Tibial nerve (tissue), 4 donors: ENCODE results near the gene METRNL. TPM values are rescaled to one million over a fixed set of nuclear protein-coding genes. Genes with fewer than 3 reads are reported as not detected.
"Not testable (repeated sequence)": the region's sequence is repeated elsewhere in the genome, so short reads cannot be mapped to it uniquely, and the experiment has no call there.

Experiments used
- DNase-seq, 2 donors: peaks; one replicate each; pipeline ENCODE4 v3.0.0-alpha.2; 2019; ENCODE audit warnings: low spot score in 2 of 2
- H3K27ac ChIP-seq, 4 donors: fragments of 200-600 bp; sonication (generic) in 3 of 4; one replicate each; pipeline ENCODE4 v1.5.1; 2017 to 2019; ENCODE audit warnings: mild to moderate bottlenecking in 1 of 4
- H3K27me3 ChIP-seq, 2 donors: fragments of 200-600 bp; sonication (generic) in 1 of 2; one replicate each; pipeline versions ENCODE4 v1.5.1 to v1.6.0; 2017 to 2019
- H3K36me3 ChIP-seq, 3 donors: fragments of 200-600 bp; sonication (generic); one replicate each; pipeline ENCODE4 v1.5.1; 2018 to 2019
- H3K4me1 ChIP-seq, 4 donors: fragments of 200-600 bp; sonication (generic) in 3 of 4; one replicate each; pipeline ENCODE4 v1.5.1; 2017 to 2019
- H3K4me3 ChIP-seq, 4 donors: fragments of 200-600 bp; sonication (generic) in 3 of 4; one replicate each; pipeline ENCODE4 v1.5.1; 2017 to 2019; ENCODE audit warnings: mild to moderate bottlenecking in 1 of 4, moderate library complexity in 1 of 4
- H3K9me3 ChIP-seq, 4 donors: fragments of 200-600 bp; sonication (generic) in 3 of 4; one replicate each; pipeline ENCODE4 v1.5.1; 2017 to 2019
- CTCF ChIP-seq, 5 experiments: fragments of 200-600 bp in 3 of 5; fragments of 450-650 bp in 2 of 5; sonication (generic) in 3 of 5; IDR thresholded peaks; one replicate each; pipeline ENCODE4 v1.5.1; 2016 to 2019; ENCODE audit warnings: antibody characterized with exemption in 5 of 5, mild to moderate bottlenecking in 3 of 5, moderate library complexity in 2 of 5
- EP300 ChIP-seq, 2 donors: sonication (generic); formaldehyde crosslinking; IDR thresholded peaks; one replicate each; pipeline ENCODE4 v1.6.1; 2017; ENCODE audit warnings: antibody characterized with exemption in 2 of 2, mild to moderate bottlenecking in 1 of 2
- POLR2A ChIP-seq, 2 donors: fragments of 450-650 bp; IDR thresholded peaks; one replicate each; pipeline ENCODE4 v1.6.1; 2017; ENCODE audit warnings: antibody characterized with exemption in 2 of 2, mild to moderate bottlenecking in 2 of 2, moderate library complexity in 2 of 2
- WGBS, 2 donors: methylation state at CpG; one replicate each; pipeline ENCODE4 v1.1.5; 2018; 5-methylcytosine and 5-hydroxymethylcytosine counted together
- total RNA-seq, 4 donors: library from RNA; depleted of rRNA; stranded (reverse); fragments of >200 nt; gene quantifications; one replicate each; pipeline ENCODE4 v1.1.0, GENCODE V29; 2016

METRNL gene
- total RNA-seq, 4 donors from 2014 or later = 112 to 162 (median 147) TPM

- no peak for DNase-seq
- WGBS, 2 donors = 78 to 79% methylated on average over 9 of the region's 9 CpGs
Observed at GRCh38 chr17:83137523-83137922, 58.1 kb downstream of the METRNL start.

DNA sequence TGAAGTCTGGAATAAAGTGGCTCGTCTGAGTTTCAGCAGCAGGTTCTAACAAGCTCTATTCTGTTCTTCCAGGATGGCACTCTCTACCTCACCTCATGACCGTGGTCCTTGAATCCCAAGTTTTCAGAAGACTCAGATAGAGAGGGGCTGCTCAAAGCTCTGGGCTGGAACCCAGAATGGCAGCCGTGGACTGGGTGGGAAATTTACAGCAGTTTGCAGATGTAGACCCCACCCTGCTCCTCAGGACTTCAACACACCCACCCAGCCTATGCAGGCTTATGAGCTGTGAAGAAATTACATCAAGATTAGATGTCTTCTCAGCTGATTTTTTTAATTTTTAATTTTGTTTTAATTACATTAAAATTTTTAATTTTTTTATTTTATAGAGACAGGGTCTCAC lies 59.4 kb downstream of the METRNL start:
- Histone ChIP-seq H3K9me3 (peaks cover 0 to 7% (median 0%) of the 10 kb centered on the region in 4 donors), H3K36me3 (no peaks in the 10 kb centered on the region), H3K4me3 (no peak overlapping the region), H3K4me1 (peaks cover 0 to 2% (median 0%) of the 10 kb centered on the region in 4 donors), H3K27ac (no peak overlapping the region), H3K27me3 (no peaks in the 10 kb centered on the region)
- DNase-seq = no peak
- 73 to 83% methylated on average over 3 of the region's 3 CpGs for WGBS, 2 donors
- TF ChIP-seq EP300 (IDR thresholded peaks at IDR 0.05) = no peak
- no peak for TF ChIP-seq CTCF (IDR thresholded peaks at IDR 0.05)
- no peak for TF ChIP-seq POLR2A (IDR thresholded peaks at IDR 0.05)

More at GRCh38 chr17:83137523-83137922, 58.1 kb downstream of the METRNL start:
- peaks cover 0 to 5% (median 0%) of the 10 kb centered on the region in 4 donors for H3K9me3 ChIP-seq
- no peaks in the 10 kb centered on the region for H3K27me3 ChIP-seq
- H3K4me1 ChIP-seq = no peaks in the 10 kb centered on the region
- H3K27ac ChIP-seq = no peak overlapping the region
- no peak for TF ChIP-seq EP300 (IDR thresholded peaks at IDR 0.05)
- no peak for TF ChIP-seq POLR2A (IDR thresholded peaks at IDR 0.05)
- no peak for TF ChIP-seq CTCF (IDR thresholded peaks at IDR 0.05)
- H3K4me3 ChIP-seq = no peak overlapping the region
- no peaks in the 10 kb centered on the region for H3K36me3 ChIP-seq

DNA sequence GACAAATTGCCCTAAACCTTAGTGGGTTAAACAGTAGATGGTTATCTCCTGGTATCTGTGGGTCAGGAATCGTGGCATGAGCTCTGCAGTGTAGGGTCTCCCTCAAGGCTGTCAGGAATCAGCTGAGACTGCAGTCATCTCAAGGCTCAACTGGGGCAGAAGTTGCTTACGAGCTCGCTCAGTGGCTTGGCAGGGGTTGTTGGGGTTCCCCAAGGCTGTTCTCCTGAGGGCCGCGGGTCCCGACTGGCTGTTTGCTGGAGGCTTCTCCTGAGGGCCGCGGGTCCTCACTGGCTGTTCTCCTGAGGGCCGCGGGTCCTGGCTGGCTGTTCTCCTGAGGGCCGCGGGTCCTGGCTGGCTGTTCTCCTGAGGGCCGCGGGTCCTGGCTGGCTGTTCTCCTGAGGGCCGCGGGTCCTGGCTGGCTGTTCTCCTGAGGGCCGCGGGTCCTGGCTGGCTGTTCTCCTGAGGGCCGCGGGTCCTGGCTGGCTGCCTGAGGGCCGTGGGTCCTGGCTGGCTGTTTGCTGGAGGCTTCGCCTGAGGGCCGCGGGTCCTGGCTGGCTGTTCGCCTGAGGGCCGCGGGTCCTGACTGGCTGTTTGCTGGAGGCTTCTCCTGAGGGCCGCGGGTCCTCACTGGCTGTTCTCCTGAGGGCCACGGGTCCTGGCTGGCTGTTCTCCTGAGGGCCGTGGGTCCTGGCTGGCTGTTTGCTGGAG lies 60.3 kb downstream of the METRNL start:
- H3K4me1 ChIP-seq = peaks cover 0 to 11% (median 2%) of the 10 kb centered on the region in 4 donors
- not testable (repeated sequence) for H3K4me3 ChIP-seq, H3K36me3 ChIP-seq, H3K27me3 ChIP-seq, DNase-seq, H3K27ac ChIP-seq, H3K9me3 ChIP-seq
- WGBS, 2 donors = 87 to 88% methylated on average over 3 to 23 of the region's 31 CpGs

DNA sequence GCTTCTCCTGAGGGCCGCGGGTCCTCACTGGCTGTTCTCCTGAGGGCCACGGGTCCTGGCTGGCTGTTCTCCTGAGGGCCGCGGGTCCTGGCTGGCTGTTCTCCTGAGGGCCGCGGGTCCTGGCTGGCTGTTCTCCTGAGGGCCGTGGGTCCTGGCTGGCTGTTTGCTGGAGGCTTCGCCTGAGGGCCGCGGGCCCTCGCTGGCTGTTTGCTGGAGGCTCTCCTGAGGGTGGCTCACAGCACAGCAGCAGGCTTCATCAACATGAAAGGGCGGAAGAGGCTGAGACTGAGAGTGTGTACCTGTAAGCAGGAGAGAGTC lies 60.8 kb downstream of the METRNL start:
- not testable (repeated sequence) for H3K4me3 ChIP-seq, DNase-seq, H3K27ac ChIP-seq, H3K36me3 ChIP-seq, H3K9me3 ChIP-seq, H3K27me3 ChIP-seq
- WGBS, 2 donors = 92 to 98% methylated on average over 6 to 10 of the region's 13 CpGs
- peaks cover 0 to 16% (median 2%) of the 10 kb centered on the region in 4 donors for H3K4me1 ChIP-seq

- H3K4me1 ChIP-seq = peaks cover 0 to 24% (median 2%) of the 10 kb centered on the region in 4 donors
- no peak for DNase-seq
- no peak overlapping the region for H3K27ac ChIP-seq
- TF ChIP-seq EP300 (IDR thresholded peaks at IDR 0.05) = no peak
- TF ChIP-seq POLR2A (IDR thresholded peaks at IDR 0.05) = no peak
- TF ChIP-seq CTCF (IDR thresholded peaks at IDR 0.05) = no peak
- H3K4me3 ChIP-seq = no peak overlapping the region
- no peaks in the 10 kb centered on the region for H3K36me3 ChIP-seq
- 95 to 96% methylated on average over 4 of the region's 4 CpGs for WGBS, 2 donors
- no peaks in the 10 kb centered on the region for H3K27me3 ChIP-seq
- H3K9me3 ChIP-seq = peaks cover 0 to 7% (median 0%) of the 10 kb centered on the region in 4 donors
Observed at GRCh38 chr17:83142619-83143018, 63.2 kb downstream of the METRNL start.

- TF ChIP-seq POLR2A (IDR thresholded peaks at IDR 0.05) (no peak), CTCF (IDR thresholded peaks at IDR 0.05) (no peak), EP300 (IDR thresholded peaks at IDR 0.05) (no peak)
- Histone ChIP-seq H3K27ac (peak overlapping the region in 1 of 4 donors; percentile 78), H3K9me3 (peaks cover 0 to 7% (median 0%) of the 10 kb centered on the region in 4 donors), H3K36me3 (no peaks in the 10 kb centered on the region), H3K27me3 (no peaks in the 10 kb centered on the region), H3K4me1 (peaks cover 0 to 24% (median 2%) of the 10 kb centered on the region in 4 donors), H3K4me3 (no peak overlapping the region)
- WGBS, 2 donors = 84 to 88% methylated on average over 10 of the region's 10 CpGs
- DNase-seq = no peak
Observed at GRCh38 chr17:83143817-83144231, 64.4 kb downstream of the METRNL start.

Other genes with a start within 250 kb of the METRNL start
- gene ZNF750, start 239.6 kb upstream of the METRNL start, total RNA-seq = not detected